CD4-positive, alpha-beta T cell (primary cell): ENCODE results near the gene KRTAP5-2. TPM values are rescaled to one million over a fixed set of nuclear protein-coding genes. Genes with fewer than 3 reads are reported as not detected.

Experiments used
- ATAC-seq: fragments of 200-7000 bp; cut with Tn5 transposase; one replicate; pipeline ENCODE4 v1.10.0; 2022; ENCODE audit warnings: mild to moderate bottlenecking; ENCODE audit not compliant: poor library complexity
- CTCF ChIA-PET: fragments of 350-600 bp; sonication (Branson Sonifier 250); formaldehyde crosslinking; loops from one replicate; lab custom pipeline; 2021; ENCODE audit warnings: antibody characterized with exemption, inconsistent platforms; lab: Charles Lee
- POLR2A ChIA-PET: fragments of 350-600 bp; sonication (Branson Sonifier 250); formaldehyde crosslinking; loops from one replicate; lab custom pipeline; 2021; ENCODE audit warnings: antibody characterized with exemption, inconsistent platforms; lab: Charles Lee
- DNase-seq, 14 experiments: peaks; one replicate each; pipeline ENCODE4 v3.0.0-alpha.2; 2013 to 2020; ENCODE audit warnings: mixed read lengths in 2 of 14
- H3K27ac ChIP-seq, 2 donors: one replicate each; pipeline versions ENCODE4 v1.5.1 to v1.7.0; 2013; ENCODE audit warnings: low read length in 2 of 2, low read depth in 1 of 2, mild to moderate bottlenecking in 1 of 2
- H3K27me3 ChIP-seq, 2 experiments: 1 replicate in 1 of 2; 2 replicates in 1 of 2; pipeline versions ENCODE4 v1.6.1 to v1.7.0; 2013; ENCODE audit warnings: low read length in 2 of 2, control low read depth in 1 of 2, mild to moderate bottlenecking in 1 of 2, moderate library complexity in 1 of 2; ENCODE audit not compliant: insufficient read depth in 2 of 2, control insufficient read depth in 1 of 2
- H3K36me3 ChIP-seq: one replicate; pipeline ENCODE4 v1.6.1; 2013; ENCODE audit warnings: low read length, control low read depth; ENCODE audit not compliant: insufficient read depth
- H3K4me1 ChIP-seq: one replicate; pipeline ENCODE4 v1.6.1; 2013; ENCODE audit warnings: low read length, control low read depth; ENCODE audit not compliant: insufficient read depth
- H3K4me3 ChIP-seq: one replicate; pipeline ENCODE4 v1.5.1; 2013; ENCODE audit warnings: mild to moderate bottlenecking, low read length, moderate library complexity
- H3K9me3 ChIP-seq, 2 experiments: 1 replicate in 1 of 2; 2 replicates in 1 of 2; pipeline versions ENCODE4 v1.6.1 to v1.7.0; 2013; ENCODE audit warnings: low read length in 2 of 2, mild to moderate bottlenecking in 2 of 2, control low read depth in 1 of 2, moderate library complexity in 1 of 2; ENCODE audit not compliant: control insufficient read depth in 1 of 2, insufficient read depth in 1 of 2
- H3K27ac Mint-ChIP-seq: one replicate; pipeline ENCODE4 v1.8.0; 2020; ENCODE audit warnings: mixed read lengths
- H3K27me3 Mint-ChIP-seq: one replicate; pipeline ENCODE4 v1.8.0; 2021; ENCODE audit warnings: mixed read lengths
- H3K36me3 Mint-ChIP-seq: one replicate; pipeline ENCODE4 v1.8.0; 2021; ENCODE audit warnings: low read depth, mixed read lengths
- H3K4me1 Mint-ChIP-seq: one replicate; pipeline ENCODE4 v1.8.0; 2021; ENCODE audit warnings: low read depth, mixed read lengths
- H3K4me3 Mint-ChIP-seq: one replicate; pipeline ENCODE4 v1.8.0; 2020; ENCODE audit warnings: mild to moderate bottlenecking, mixed read lengths
- H3K9me3 Mint-ChIP-seq: one replicate; pipeline ENCODE4 v1.8.0; 2020; ENCODE audit warnings: mixed read lengths
- intact Hi-C, 2 experiments: fragments of 100-400 bp; cut with DNase I in 1 of 2; cut with micrococcal nuclease in 1 of 2; formaldehyde crosslinking; loops; one replicate each; pipeline versions ENCODE4 v1.15.1 to v1.9.0; 2023 to 2025; cut with DNase I, micrococcal nuclease
- total RNA-seq, 174 experiments: library from RNA in 2 of 174; stranded (reverse) in 2 of 174; gene quantifications; one replicate each; pipeline ENCODE4 v1.2.3 and lab custom pipeline; 2021 to 2026
- TF ChIP-seq, protein P1 (sequence below): fragments of 200-600 bp; IDR thresholded peaks from one replicate; pipeline ENCODE4 v1.8.0; 2022; ENCODE audit warnings: antibody characterized with exemption, mild to moderate bottlenecking

The KRTAP5-2 gene
- total RNA-seq, 2 experiments from 2014 or later = not detected

DNA sequence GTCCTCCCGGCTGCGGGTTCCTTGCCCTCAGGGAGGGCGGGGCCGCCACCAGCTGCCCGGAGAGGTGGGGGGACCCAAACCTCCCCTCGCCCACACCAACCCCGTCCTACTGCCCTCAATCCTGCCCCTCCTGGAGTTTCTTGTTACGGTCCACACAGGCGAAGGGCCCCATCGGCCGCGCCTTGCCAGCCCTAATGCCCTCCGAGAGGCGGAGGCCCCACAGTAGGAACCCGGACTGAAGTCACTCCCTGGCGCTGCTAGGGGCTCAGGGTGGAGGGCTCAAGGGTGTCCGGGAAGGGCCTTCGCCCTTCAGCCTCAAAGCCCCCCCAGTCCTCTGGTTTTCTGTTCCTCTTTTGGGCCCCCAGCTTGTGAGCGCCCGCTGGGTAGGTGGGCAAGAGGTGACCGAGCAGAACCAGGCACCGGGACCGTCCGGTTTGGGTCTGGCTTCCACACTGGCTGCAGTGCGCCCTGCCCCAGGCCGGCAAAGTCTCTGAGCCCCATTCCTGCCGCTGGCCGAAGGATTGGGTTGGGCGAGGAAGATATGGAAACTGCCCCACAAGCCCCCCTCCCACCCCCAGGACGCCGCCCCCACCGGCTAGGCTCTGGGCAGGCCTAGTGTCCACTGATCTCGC, 50.5 kb downstream of the KRTAP5-2 start:
- Mint-ChIP-seq H3K36me3 (no peaks in the 10 kb centered on the region), H3K27ac (no peak overlapping the region), H3K27me3 (peaks cover 49% of the 10 kb centered on the region), H3K4me3 (peak overlapping the region; percentile 20), H3K9me3 (no peaks in the 10 kb centered on the region), H3K4me1 (peaks cover 4% of the 10 kb centered on the region)
- H3K4me3 ChIP-seq = no peak overlapping the region
- H3K27me3 ChIP-seq = peaks cover 26 to 47% of the 10 kb centered on the region in 2 experiments
- peaks cover 0 to 29% of the 10 kb centered on the region in 2 experiments for H3K9me3 ChIP-seq
- DNase-seq (no peak), ATAC-seq (no peak)
- H3K4me1 ChIP-seq = peaks cover 26% of the 10 kb centered on the region
- H3K36me3 ChIP-seq = no peaks in the 10 kb centered on the region
- intact Hi-C loops = loop anchor here in 1 of 2 experiments (5.0 kb wide), 1 partner anchor 80 kb away; the partner anchor contains the start of gene KRTAP5-5
- ChIA-PET CTCF (interaction anchor here (1.0 to 5.6 kb wide), 4 partner anchors 10 to 27 kb away, joined by 4 to 83 read pairs (median 5); no protein-coding TSS in a partner anchor), POLR2A (interaction anchor here (1.3 to 1.7 kb wide), 2 partner anchors 23 to 26 kb away, joined by 7 to 22 read pairs; no protein-coding TSS in a partner anchor)
- H3K27ac ChIP-seq = no peak overlapping the region
- TF ChIP-seq, protein P1, sequence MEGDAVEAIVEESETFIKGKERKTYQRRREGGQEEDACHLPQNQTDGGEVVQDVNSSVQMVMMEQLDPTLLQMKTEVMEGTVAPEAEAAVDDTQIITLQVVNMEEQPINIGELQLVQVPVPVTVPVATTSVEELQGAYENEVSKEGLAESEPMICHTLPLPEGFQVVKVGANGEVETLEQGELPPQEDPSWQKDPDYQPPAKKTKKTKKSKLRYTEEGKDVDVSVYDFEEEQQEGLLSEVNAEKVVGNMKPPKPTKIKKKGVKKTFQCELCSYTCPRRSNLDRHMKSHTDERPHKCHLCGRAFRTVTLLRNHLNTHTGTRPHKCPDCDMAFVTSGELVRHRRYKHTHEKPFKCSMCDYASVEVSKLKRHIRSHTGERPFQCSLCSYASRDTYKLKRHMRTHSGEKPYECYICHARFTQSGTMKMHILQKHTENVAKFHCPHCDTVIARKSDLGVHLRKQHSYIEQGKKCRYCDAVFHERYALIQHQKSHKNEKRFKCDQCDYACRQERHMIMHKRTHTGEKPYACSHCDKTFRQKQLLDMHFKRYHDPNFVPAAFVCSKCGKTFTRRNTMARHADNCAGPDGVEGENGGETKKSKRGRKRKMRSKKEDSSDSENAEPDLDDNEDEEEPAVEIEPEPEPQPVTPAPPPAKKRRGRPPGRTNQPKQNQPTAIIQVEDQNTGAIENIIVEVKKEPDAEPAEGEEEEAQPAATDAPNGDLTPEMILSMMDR = no peak

Other genes with a start within 250 kb of the KRTAP5-2 start
- under 1 TPM; 0.22 to 0.55 TPM for gene BRSK2, start 208.4 kb downstream of the KRTAP5-2 start, total RNA-seq
- 10 to 100 TPM; 37.0 to 38.3 TPM for gene MOB2, start 111.5 kb downstream of the KRTAP5-2 start, total RNA-seq
- gene DUSP8, start 26.0 kb downstream of the KRTAP5-2 start, total RNA-seq = 10 to 100 TPM; 83.9 to 91.2 TPM
- gene KRTAP5-1, start 13.0 kb downstream of the KRTAP5-2 start, total RNA-seq = not detected
- not detected for gene KRTAP5-3, start 10.2 kb upstream of the KRTAP5-2 start, total RNA-seq
- gene KRTAP5-4, start 23.8 kb upstream of the KRTAP5-2 start, total RNA-seq = not detected
- not detected for gene KRTAP5-5, start 31.5 kb upstream of the KRTAP5-2 start, total RNA-seq
- not detected for gene KRTAP5-6, start 98.9 kb upstream of the KRTAP5-2 start, total RNA-seq
- 1 to 10 TPM; 1.7 TPM for gene IFITM10, start 152.3 kb upstream of the KRTAP5-2 start, total RNA-seq
- 10 to 100 TPM; 63.3 to 71.3 TPM for gene CTSD, start 165.6 kb upstream of the KRTAP5-2 start, total RNA-seq
- gene SYT8, start 236.7 kb upstream of the KRTAP5-2 start, total RNA-seq = not detected
- gene TNNI2, start 240.7 kb upstream of the KRTAP5-2 start, total RNA-seq = under 1 TPM in 1 of 2 experiments, not detected in 1; 0.50 TPM